ENCODE measurements around the gene TRAPPC14. TPM values are rescaled to one million over a fixed set of nuclear protein-coding genes. Genes with fewer than 3 reads are reported as not detected.
A peak's percentile ranks its signal among the peaks of the same experiment; 100 is the strongest.

Gene TRAPPC14
- total RNA-seq, 1 donor from 2014 or later = 30.2 TPM

GRCh38 chr7:100142461-100142860, 16.1 kb downstream of the TRAPPC14 start:
- H3K27ac Mint-ChIP-seq (ENCODE audit: unreplicated experiment) = no peak overlapping the region
- no peak for DNase-seq (ENCODE audit: low spot score)

DNA sequence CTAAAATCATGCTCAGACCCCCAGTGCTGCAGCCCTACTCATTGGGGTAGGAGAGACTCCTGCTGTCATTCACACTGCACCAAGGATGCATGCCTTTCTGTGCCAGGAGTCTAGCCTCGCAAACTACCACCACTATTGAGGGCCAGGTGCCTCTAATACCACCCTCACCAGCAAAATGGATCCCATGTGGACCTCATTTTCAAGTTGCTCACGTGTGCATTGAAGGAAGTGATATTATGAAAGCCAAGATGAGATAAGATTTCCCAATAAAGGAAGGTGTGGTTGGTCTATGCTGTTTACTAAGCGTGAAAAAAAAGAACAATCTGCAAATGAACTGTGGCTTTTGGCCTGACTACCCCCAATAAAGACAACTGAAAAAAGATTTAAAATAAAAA, 17.0 kb downstream of the TRAPPC14 start:
- Mint-ChIP-seq H3K27me3 (ENCODE audit: unreplicated experiment) (no peaks in the 10 kb centered on the region), H3K36me3 (ENCODE audit: low read depth, unreplicated experiment) (no peaks in the 10 kb centered on the region), H3K27ac (ENCODE audit: unreplicated experiment) (no peak overlapping the region), H3K9me3 (ENCODE audit: unreplicated experiment) (no peaks in the 10 kb centered on the region), H3K4me3 (ENCODE audit: unreplicated experiment) (no peak overlapping the region), H3K4me1 (ENCODE audit: unreplicated experiment) (no peaks in the 10 kb centered on the region)
- no peak for DNase-seq (ENCODE audit: low spot score)
- TF ChIP-seq, protein P1, sequence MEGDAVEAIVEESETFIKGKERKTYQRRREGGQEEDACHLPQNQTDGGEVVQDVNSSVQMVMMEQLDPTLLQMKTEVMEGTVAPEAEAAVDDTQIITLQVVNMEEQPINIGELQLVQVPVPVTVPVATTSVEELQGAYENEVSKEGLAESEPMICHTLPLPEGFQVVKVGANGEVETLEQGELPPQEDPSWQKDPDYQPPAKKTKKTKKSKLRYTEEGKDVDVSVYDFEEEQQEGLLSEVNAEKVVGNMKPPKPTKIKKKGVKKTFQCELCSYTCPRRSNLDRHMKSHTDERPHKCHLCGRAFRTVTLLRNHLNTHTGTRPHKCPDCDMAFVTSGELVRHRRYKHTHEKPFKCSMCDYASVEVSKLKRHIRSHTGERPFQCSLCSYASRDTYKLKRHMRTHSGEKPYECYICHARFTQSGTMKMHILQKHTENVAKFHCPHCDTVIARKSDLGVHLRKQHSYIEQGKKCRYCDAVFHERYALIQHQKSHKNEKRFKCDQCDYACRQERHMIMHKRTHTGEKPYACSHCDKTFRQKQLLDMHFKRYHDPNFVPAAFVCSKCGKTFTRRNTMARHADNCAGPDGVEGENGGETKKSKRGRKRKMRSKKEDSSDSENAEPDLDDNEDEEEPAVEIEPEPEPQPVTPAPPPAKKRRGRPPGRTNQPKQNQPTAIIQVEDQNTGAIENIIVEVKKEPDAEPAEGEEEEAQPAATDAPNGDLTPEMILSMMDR (IDR thresholded peaks at IDR 0.05; ENCODE audit: unreplicated experiment) = no peak

More at GRCh38 chr7:100142461-100142860, 16.1 kb downstream of the TRAPPC14 start:
- H3K27me3 Mint-ChIP-seq (ENCODE audit: unreplicated experiment) = no peaks in the 10 kb centered on the region
- H3K4me1 Mint-ChIP-seq (ENCODE audit: unreplicated experiment) = no peaks in the 10 kb centered on the region
- TF ChIP-seq, protein P1 (IDR thresholded peaks at IDR 0.05; ENCODE audit: unreplicated experiment) = no peak
- no peaks in the 10 kb centered on the region for H3K36me3 Mint-ChIP-seq (ENCODE audit: low read depth, unreplicated experiment)
- H3K4me3 Mint-ChIP-seq (ENCODE audit: unreplicated experiment) = no peak overlapping the region
- no peaks in the 10 kb centered on the region for H3K9me3 Mint-ChIP-seq (ENCODE audit: unreplicated experiment)

DNA sequence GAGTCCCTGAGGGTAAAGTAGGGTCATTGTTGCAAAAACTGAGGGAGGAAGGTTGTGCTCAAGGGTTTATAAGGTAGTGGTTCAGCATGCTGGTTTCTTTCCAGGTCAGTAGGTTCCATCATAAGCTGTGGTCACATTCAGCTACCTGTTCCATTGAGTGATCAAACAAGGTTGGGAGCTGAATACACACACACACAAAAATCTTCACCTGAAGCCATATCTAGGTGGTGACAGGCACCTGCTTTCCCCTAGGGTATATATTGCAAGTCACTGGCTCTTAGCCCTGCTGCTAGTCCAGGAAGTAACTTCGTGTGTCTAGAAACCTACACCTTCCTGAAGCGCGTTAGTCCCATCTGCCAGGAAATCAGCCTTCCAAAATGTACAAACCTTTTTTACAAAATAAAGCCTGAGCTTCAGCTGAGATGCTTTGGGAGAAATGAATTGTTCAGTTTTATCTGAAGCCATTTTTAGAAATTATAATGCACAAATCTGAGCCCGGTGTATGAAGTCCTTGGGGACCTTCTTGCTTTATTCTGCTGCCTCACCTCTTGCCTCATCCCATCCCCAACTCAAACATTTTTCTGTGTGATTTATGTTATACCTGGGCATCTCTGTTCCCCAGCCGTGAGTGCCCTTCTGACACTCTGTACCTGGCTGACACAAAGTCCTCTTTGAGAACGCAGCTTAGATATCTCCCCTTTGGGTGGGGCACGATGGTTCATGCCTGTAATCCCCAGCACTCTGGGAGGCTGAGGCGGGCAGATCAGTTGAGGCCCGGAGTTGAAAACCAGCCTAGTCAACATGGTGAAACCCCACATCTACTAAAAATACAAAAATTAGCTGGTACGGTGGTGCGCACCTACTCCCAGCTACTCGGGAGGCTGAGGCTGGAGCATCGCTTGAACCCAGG, 20.4 kb downstream of the TRAPPC14 start:
- DNase-seq (ENCODE audit: low spot score) = no peak
- TF ChIP-seq, protein P1 (IDR thresholded peaks at IDR 0.05; ENCODE audit: unreplicated experiment) = no peak
- Mint-ChIP-seq H3K4me3 (ENCODE audit: unreplicated experiment) (no peak overlapping the region), H3K27me3 (ENCODE audit: unreplicated experiment) (no peaks in the 10 kb centered on the region), H3K36me3 (ENCODE audit: low read depth, unreplicated experiment) (no peaks in the 10 kb centered on the region), H3K27ac (ENCODE audit: unreplicated experiment) (no peak overlapping the region), H3K9me3 (ENCODE audit: unreplicated experiment) (no peaks in the 10 kb centered on the region), H3K4me1 (ENCODE audit: unreplicated experiment) (no peaks in the 10 kb centered on the region)

GRCh38 chr7:100132697-100133151, 25.8 kb downstream of the TRAPPC14 start:
- Mint-ChIP-seq H3K9me3 (ENCODE audit: unreplicated experiment) (no peaks in the 10 kb centered on the region), H3K4me1 (ENCODE audit: unreplicated experiment) (peaks cover 3% of the 10 kb centered on the region), H3K4me3 (ENCODE audit: unreplicated experiment) (peak overlapping the region; percentile 49), H3K27me3 (ENCODE audit: unreplicated experiment) (no peaks in the 10 kb centered on the region), H3K27ac (ENCODE audit: unreplicated experiment) (no peak overlapping the region), H3K36me3 (ENCODE audit: low read depth, unreplicated experiment) (no peaks in the 10 kb centered on the region)
- TF ChIP-seq, protein P1 (IDR thresholded peaks at IDR 0.05; ENCODE audit: unreplicated experiment) = peak; percentile 58
- peak; percentile 70 for DNase-seq (ENCODE audit: low spot score)

DNA sequence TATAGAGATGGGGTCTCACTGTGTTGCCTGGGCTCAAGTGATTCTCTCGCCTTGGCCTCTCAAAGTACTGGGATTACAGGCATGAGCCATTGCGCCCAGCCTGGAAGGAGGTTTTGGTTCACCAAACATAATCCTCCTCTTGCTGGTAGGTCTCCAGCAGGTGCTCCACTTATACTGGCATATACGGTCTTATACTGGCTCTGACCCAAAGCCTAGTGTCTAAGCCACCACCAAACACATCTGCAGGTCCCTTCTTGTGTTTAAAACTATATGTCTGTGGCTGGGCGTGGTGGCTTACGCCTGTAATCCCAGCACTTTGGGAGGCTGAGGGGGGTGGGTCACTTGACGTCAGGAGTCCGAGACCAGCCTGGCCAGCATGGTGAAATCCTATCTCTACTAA, 26.4 kb downstream of the TRAPPC14 start:
- TF ChIP-seq, protein P1 (IDR thresholded peaks at IDR 0.05; ENCODE audit: unreplicated experiment) = no peak
- H3K9me3 Mint-ChIP-seq (ENCODE audit: unreplicated experiment) = no peaks in the 10 kb centered on the region
- H3K27me3 Mint-ChIP-seq (ENCODE audit: unreplicated experiment) = no peaks in the 10 kb centered on the region
- H3K4me1 Mint-ChIP-seq (ENCODE audit: unreplicated experiment) = peaks cover 3% of the 10 kb centered on the region
- no peaks in the 10 kb centered on the region for H3K36me3 Mint-ChIP-seq (ENCODE audit: low read depth, unreplicated experiment)
- no peak overlapping the region for H3K27ac Mint-ChIP-seq (ENCODE audit: unreplicated experiment)
- no peak for DNase-seq (ENCODE audit: low spot score)
- no peak overlapping the region for H3K4me3 Mint-ChIP-seq (ENCODE audit: unreplicated experiment)
